Astrocyte (in vitro differentiated cells and primary cell): ENCODE results near the gene VENTX.

Source experiments
- CTCF ChIP-seq: IDR thresholded peaks from 2 replicates; pipeline ENCODE4 v1.5.1; 2011; ENCODE audit warnings: low read depth, mild to moderate bottlenecking, inconsistent platforms, low read length, moderate library complexity; ENCODE audit not compliant: insufficient read depth
- EZH2 ChIP-seq: IDR thresholded peaks from 2 replicates; pipeline ENCODE4 v1.6.1; 2012; ENCODE audit warnings: mild to moderate bottlenecking, low read length, inconsistent platforms; ENCODE audit not compliant: insufficient read depth

- TF ChIP-seq CTCF: no peak
- no peak for TF ChIP-seq EZH2
Measured at GRCh38 chr10:133191651-133192050, 46.0 kb upstream of the VENTX start.
